Measurements from ENCODE around the gene NFIA. TPM values are rescaled to one million over a fixed set of nuclear protein-coding genes. Genes with fewer than 3 reads are reported as not detected.

The NFIA gene
- total and polyA plus RNA-seq, 2 of the 13 experiments (the other 11 are each of a cell fraction or from before 2014, with no cell fraction given), result 14.7 to 28.5 TPM

DNA sequence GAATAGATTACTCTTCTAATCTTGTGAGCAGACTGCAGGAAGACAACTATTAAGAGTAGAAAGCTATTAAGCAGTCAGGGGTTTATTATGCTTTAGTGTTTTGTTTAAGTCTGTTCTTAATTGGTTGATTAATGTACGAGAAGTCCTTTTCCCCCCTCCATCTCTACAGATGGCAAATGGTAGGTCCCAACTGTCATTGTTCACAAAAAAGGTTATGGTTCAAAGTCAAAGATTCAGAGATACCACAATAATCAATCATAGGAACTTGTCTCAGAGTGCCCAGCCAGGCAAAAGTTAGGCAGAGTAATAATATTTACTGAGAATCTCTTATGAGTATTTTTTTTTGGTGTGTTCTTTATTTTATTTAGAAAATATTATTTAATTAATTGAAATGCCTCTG is 26.8 kb downstream of the NFIA start (continued):
- TF ChIP-seq, protein P1, sequence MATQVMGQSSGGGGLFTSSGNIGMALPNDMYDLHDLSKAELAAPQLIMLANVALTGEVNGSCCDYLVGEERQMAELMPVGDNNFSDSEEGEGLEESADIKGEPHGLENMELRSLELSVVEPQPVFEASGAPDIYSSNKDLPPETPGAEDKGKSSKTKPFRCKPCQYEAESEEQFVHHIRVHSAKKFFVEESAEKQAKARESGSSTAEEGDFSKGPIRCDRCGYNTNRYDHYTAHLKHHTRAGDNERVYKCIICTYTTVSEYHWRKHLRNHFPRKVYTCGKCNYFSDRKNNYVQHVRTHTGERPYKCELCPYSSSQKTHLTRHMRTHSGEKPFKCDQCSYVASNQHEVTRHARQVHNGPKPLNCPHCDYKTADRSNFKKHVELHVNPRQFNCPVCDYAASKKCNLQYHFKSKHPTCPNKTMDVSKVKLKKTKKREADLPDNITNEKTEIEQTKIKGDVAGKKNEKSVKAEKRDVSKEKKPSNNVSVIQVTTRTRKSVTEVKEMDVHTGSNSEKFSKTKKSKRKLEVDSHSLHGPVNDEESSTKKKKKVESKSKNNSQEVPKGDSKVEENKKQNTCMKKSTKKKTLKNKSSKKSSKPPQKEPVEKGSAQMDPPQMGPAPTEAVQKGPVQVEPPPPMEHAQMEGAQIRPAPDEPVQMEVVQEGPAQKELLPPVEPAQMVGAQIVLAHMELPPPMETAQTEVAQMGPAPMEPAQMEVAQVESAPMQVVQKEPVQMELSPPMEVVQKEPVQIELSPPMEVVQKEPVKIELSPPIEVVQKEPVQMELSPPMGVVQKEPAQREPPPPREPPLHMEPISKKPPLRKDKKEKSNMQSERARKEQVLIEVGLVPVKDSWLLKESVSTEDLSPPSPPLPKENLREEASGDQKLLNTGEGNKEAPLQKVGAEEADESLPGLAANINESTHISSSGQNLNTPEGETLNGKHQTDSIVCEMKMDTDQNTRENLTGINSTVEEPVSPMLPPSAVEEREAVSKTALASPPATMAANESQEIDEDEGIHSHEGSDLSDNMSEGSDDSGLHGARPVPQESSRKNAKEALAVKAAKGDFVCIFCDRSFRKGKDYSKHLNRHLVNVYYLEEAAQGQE (IDR thresholded peaks at IDR 0.05; ENCODE audit: borderline replicate concordance in 1 of 2, low read depth in 1 of 2, low read length in 2 of 2), result no peak
- TF ChIP-seq SOX5 (CRISPR knock-in tag; IDR thresholded peaks at IDR 0.05; ENCODE audit: borderline replicate concordance) (peak; percentile 65; the same call in 1 of the 2 replicates), SAP130 (CRISPR knock-in tag; IDR thresholded peaks at IDR 0.05; ENCODE audit: low read depth) (peak; percentile 46; the same call in 1 of the 2 replicates), ARNT (IDR thresholded peaks at IDR 0.05) (no peak), ZKSCAN8 (CRISPR knock-in tag; IDR thresholded peaks at IDR 0.05; ENCODE audit: borderline replicate concordance) (no peak), ZNF644 (CRISPR knock-in tag; IDR thresholded peaks at IDR 0.05; ENCODE audit: low read depth) (peak; percentile 52; the same call in 1 of the 2 replicates), TAF15 (IDR thresholded peaks at IDR 0.05; ENCODE audit: low read depth, low read length, poor library complexity, severe bottlenecking) (no peak), NR2F1 (CRISPR knock-in tag; IDR thresholded peaks at IDR 0.05) (peak in 1 of 2 experiments; percentile 55; a peak in 1 of 4 replicates), ZMYM4 (CRISPR knock-in tag; IDR thresholded peaks at IDR 0.05) (peak; percentile 75; the same call in 1 of the 2 replicates), POGZ (CRISPR knock-in tag; IDR thresholded peaks at IDR 0.05) (peak; percentile 79), TCF12 (IDR thresholded peaks at IDR 0.05) (no peak), TCF12 (CRISPR knock-in tag; IDR thresholded peaks at IDR 0.05) (no peak), SALL1 (CRISPR knock-in tag; IDR thresholded peaks at IDR 0.05) (peak; percentile 12; the same call in 1 of the 2 replicates), ZNF546 (CRISPR knock-in tag; conservative IDR thresholded peaks at IDR 0.05) (no peak), RARA (CRISPR knock-in tag; IDR thresholded peaks at IDR 0.05) (0 out of 2 replicates have a peak, but pooled peaks have one; percentile 8)
- TF ChIP-seq, protein P2, sequence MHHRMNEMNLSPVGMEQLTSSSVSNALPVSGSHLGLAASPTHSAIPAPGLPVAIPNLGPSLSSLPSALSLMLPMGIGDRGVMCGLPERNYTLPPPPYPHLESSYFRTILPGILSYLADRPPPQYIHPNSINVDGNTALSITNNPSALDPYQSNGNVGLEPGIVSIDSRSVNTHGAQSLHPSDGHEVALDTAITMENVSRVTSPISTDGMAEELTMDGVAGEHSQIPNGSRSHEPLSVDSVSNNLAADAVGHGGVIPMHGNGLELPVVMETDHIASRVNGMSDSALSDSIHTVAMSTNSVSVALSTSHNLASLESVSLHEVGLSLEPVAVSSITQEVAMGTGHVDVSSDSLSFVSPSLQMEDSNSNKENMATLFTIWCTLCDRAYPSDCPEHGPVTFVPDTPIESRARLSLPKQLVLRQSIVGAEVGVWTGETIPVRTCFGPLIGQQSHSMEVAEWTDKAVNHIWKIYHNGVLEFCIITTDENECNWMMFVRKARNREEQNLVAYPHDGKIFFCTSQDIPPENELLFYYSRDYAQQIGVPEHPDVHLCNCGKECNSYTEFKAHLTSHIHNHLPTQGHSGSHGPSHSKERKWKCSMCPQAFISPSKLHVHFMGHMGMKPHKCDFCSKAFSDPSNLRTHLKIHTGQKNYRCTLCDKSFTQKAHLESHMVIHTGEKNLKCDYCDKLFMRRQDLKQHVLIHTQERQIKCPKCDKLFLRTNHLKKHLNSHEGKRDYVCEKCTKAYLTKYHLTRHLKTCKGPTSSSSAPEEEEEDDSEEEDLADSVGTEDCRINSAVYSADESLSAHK (CRISPR knock-in tag; IDR thresholded peaks at IDR 0.05; ENCODE audit: borderline replicate concordance), result no peak
- TF ChIP-seq, protein P3, sequence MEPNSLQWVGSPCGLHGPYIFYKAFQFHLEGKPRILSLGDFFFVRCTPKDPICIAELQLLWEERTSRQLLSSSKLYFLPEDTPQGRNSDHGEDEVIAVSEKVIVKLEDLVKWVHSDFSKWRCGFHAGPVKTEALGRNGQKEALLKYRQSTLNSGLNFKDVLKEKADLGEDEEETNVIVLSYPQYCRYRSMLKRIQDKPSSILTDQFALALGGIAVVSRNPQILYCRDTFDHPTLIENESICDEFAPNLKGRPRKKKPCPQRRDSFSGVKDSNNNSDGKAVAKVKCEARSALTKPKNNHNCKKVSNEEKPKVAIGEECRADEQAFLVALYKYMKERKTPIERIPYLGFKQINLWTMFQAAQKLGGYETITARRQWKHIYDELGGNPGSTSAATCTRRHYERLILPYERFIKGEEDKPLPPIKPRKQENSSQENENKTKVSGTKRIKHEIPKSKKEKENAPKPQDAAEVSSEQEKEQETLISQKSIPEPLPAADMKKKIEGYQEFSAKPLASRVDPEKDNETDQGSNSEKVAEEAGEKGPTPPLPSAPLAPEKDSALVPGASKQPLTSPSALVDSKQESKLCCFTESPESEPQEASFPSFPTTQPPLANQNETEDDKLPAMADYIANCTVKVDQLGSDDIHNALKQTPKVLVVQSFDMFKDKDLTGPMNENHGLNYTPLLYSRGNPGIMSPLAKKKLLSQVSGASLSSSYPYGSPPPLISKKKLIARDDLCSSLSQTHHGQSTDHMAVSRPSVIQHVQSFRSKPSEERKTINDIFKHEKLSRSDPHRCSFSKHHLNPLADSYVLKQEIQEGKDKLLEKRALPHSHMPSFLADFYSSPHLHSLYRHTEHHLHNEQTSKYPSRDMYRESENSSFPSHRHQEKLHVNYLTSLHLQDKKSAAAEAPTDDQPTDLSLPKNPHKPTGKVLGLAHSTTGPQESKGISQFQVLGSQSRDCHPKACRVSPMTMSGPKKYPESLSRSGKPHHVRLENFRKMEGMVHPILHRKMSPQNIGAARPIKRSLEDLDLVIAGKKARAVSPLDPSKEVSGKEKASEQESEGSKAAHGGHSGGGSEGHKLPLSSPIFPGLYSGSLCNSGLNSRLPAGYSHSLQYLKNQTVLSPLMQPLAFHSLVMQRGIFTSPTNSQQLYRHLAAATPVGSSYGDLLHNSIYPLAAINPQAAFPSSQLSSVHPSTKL (CRISPR knock-in tag; IDR thresholded peaks at IDR 0.05), result peak; percentile 15; the same call in 1 of the 2 replicates
- TF ChIP-seq, protein P4, sequence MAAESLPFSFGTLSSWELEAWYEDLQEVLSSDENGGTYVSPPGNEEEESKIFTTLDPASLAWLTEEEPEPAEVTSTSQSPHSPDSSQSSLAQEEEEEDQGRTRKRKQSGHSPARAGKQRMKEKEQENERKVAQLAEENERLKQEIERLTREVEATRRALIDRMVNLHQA (CRISPR knock-in tag; IDR thresholded peaks at IDR 0.05), result no peak
- TF ChIP-seq, protein P5, sequence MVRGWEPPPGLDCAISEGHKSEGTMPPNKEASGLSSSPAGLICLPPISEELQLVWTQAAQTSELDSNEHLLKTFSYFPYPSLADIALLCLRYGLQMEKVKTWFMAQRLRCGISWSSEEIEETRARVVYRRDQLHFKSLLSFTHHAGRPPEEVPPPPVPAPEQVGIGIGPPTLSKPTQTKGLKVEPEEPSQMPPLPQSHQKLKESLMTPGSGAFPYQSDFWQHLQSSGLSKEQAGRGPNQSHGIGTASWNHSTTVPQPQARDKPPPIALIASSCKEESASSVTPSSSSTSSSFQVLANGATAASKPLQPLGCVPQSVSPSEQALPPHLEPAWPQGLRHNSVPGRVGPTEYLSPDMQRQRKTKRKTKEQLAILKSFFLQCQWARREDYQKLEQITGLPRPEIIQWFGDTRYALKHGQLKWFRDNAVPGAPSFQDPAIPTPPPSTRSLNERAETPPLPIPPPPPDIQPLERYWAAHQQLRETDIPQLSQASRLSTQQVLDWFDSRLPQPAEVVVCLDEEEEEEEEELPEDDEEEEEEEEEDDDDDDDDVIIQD (CRISPR knock-in tag; IDR thresholded peaks at IDR 0.05; ENCODE audit: low read depth), result peak; percentile 97
